Testis (tissue), 2 donors: ENCODE results near the gene TMEM92.

Experiments
- CTCF ChIP-seq, 3 experiments: fragments of 450-650 bp in 2 of 3; fragments of 200-600 bp in 1 of 3; sonication (generic) in 1 of 3; IDR thresholded peaks; one replicate each; pipeline ENCODE4 v1.5.1; 2016 to 2019; ENCODE audit warnings: antibody characterized with exemption in 3 of 3, mild to moderate bottlenecking in 2 of 3, moderate library complexity in 1 of 3
- POLR2A ChIP-seq: fragments of 450-650 bp; IDR thresholded peaks from one replicate; pipeline ENCODE4 v1.6.1; 2017; ENCODE audit warnings: antibody characterized with exemption, mild to moderate bottlenecking, moderate library complexity

- no peak for TF ChIP-seq POLR2A
- TF ChIP-seq CTCF (IDR thresholded peaks at IDR 0.05) = peak; percentile 70 to 85 (median 84)
These were observed 23.2 kb downstream of the TMEM92 start for GRCh38 chr17:50297407-50297865.
